Raji (cell line): Measurements from ENCODE around the gene GAGE2A.
"Not testable (repeated sequence)": the region's sequence is repeated elsewhere in the genome, so short reads cannot be mapped to it uniquely, and the experiment has no call there.

Experiments
- POLR2A ChIP-seq: IDR thresholded peaks from 2 replicates; pipeline ENCODE4 v1.6.1; 2011; ENCODE audit warnings: low read depth, low read length, control low read depth; ENCODE audit not compliant: insufficient read depth

The GAGE2A gene, protein sequence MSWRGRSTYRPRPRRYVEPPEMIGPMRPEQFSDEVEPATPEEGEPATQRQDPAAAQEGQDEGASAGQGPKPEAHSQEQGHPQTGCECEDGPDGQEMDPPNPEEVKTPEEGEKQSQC

GRCh38 chrX:49589196-49589595 is at the start of gene GAGE2A:
Gene GAGE2A, plus strand, starts transcription at chrX:49589496. Its CDS starts 1,155 bp downstream, at chrX:49590651.
- TF ChIP-seq POLR2A = not testable (repeated sequence)

DNA sequence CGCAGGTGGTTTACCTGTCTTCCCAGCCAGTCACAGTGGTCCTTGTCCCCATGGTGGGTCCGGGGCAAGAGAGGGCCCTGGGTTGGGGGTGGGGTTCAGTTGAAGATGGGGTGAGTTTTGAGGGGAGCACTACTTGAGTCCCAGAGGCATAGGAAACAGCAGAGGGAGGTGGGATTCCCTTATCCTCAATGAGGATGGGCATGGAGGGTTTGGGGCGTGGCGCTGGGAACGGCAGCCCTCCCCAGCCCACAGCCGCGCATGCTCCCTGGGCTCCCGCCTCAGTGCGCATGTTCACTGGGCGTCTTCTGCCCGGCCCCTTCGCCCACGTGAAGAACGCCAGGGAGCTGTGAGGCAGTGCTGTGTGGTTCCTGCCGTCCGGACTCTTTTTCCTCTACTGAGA is 47.9 kb upstream of the GAGE2A start, which contains the start of gene GAGE12D:
Gene GAGE12D, plus strand, starts transcription at position 301 of the 400 bp plus-strand sequence. CDS start 1,155 bp downstream, outside the sequence.
- TF ChIP-seq POLR2A = not testable (repeated sequence)

GRCh38 chrX:49550989-49551388 is 38.3 kb upstream of the GAGE2A start, which contains the start of gene GAGE12E:
Gene GAGE12E, plus strand, starts transcription at chrX:49551289. Its CDS starts 1,155 bp downstream, at chrX:49552444.
- not testable (repeated sequence) for TF ChIP-seq POLR2A

DNA sequence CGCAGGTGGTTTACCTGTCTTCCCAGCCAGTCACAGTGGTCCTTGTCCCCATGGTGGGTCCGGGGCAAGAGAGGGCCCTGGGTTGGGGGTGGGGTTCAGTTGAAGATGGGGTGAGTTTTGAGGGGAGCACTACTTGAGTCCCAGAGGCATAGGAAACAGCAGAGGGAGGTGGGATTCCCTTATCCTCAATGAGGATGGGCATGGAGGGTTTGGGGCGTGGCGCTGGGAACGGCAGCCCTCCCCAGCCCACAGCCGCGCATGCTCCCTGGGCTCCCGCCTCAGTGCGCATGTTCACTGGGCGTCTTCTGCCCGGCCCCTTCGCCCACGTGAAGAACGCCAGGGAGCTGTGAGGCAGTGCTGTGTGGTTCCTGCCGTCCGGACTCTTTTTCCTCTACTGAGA is 28.8 kb upstream of the GAGE2A start, which contains the start of gene GAGE12F:
Gene GAGE12F, plus strand, starts transcription at position 301 of the 400 bp plus-strand sequence. CDS start 1,155 bp downstream, outside the sequence.
- not testable (repeated sequence) for TF ChIP-seq POLR2A

GRCh38 chrX:49570100-49570499 is 19.2 kb upstream of the GAGE2A start, which contains the start of gene GAGE12G:
Gene GAGE12G, plus strand, starts transcription at chrX:49570400. Its CDS starts 1,155 bp downstream, at chrX:49571555.
- not testable (repeated sequence) for TF ChIP-seq POLR2A

- not testable (repeated sequence) for TF ChIP-seq POLR2A
These were observed 9.6 kb upstream of the GAGE2A start, which contains the start of gene GAGE12H for GRCh38 chrX:49579649-49580048. Gene GAGE12H, plus strand, starts transcription at chrX:49579949. Its CDS starts 1,155 bp downstream, at chrX:49581104.

DNA sequence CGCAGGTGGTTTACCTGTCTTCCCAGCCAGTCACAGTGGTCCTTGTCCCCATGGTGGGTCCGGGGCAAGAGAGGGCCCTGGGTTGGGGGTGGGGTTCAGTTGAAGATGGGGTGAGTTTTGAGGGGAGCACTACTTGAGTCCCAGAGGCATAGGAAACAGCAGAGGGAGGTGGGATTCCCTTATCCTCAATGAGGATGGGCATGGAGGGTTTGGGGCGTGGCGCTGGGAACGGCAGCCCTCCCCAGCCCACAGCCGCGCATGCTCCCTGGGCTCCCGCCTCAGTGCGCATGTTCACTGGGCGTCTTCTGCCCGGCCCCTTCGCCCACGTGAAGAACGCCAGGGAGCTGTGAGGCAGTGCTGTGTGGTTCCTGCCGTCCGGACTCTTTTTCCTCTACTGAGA is 9.4 kb downstream of the GAGE2A start, which contains the start of gene GAGE1:
Gene GAGE1, plus strand, starts transcription at position 301 of the 400 bp plus-strand sequence. CDS start 1,155 bp downstream, outside the sequence.
- TF ChIP-seq POLR2A = not testable (repeated sequence)

DNA sequence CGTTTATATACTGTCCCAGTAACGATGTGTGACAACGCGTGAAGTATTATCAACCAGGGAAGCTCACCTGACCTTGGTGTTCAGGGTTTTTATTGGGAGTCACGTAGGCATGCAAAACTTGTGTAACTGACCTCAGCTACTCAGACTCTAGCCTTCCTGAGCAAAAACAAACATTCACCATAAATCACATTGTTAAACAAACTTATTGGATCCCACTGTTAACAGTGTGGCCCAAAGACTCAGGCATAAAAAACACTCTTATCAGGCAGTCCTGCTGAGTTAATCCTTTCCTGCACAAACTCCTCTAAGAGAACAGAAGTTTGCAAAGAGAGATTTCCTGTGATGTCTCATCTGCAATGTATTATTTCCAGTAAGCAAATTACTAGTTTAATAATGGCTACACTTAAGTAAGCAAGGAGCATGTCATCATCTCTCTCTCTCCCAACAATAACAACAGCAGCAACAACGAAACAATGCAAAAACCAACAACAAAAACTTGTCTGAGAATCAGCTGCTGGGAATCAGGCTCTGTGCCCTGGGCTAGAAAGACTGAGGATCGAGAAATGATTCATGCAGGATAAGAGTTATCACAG is 21.5 kb downstream of the GAGE2A start:
- no peak for TF ChIP-seq POLR2A

GRCh38 chrX:49618574-49618973 is 29.3 kb downstream of the GAGE2A start:
- no peak for TF ChIP-seq POLR2A

GRCh38 chrX:49627086-49627777 is 37.9 kb downstream of the GAGE2A start:
- no peak for TF ChIP-seq POLR2A

DNA sequence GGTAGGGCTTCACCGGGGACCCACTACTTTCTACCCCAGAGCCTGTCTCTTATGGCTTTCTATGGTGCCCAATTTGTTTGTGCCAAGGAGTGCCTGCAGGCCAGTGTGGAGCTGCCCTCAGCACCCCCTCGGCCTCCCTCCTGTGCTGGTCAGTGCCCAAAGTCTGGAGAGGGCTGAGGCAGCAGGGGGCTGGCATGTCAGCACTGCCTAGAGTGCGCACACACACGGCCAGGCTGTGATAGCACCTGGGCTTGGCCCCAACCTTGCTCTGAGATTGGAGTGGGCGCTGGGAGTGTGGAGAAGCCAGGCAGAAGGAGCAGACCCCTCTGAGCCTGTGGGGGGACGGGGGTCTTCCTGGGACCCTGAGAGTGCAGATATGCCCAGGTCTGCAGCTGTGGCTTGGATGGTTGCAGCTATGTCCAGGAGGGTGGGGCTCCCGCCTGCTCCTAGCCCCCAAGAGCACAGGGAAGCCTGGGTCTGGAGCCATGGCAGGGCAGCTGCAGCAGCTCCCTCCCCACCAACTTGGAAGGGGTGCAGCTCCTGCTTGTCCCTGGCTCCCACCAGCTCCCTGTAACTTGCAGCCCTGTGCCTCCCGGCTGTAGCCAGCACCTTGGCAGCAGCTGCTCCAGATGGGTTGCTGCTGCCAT is 55.8 kb downstream of the GAGE2A start:
- no peak for TF ChIP-seq POLR2A
